HG03280 (cell line): ENCODE results near the gene FXYD3.

Experiments
- ATAC-seq: cut with Tn5 transposase; IDR thresholded peaks from one replicate; pipeline ENCODE4 v1.9.1; 2021; ENCODE audit warnings: mild to moderate bottlenecking, moderate library complexity; ENCODE audit not compliant: unreplicated experiment

FXYD3 gene

GRCh38 chr19:35157431-35157830 is 41.8 kb downstream of the FXYD3 start:
- no peak for ATAC-seq

GRCh38 chr19:35159606-35160005 is 44.0 kb downstream of the FXYD3 start:
- ATAC-seq, result no peak

GRCh38 chr19:35160629-35161433 is 45.2 kb downstream of the FXYD3 start:
- ATAC-seq, result no peak

GRCh38 chr19:35161434-35161743 is 45.8 kb downstream of the FXYD3 start:
- ATAC-seq, result no peak

- ATAC-seq, result no peak
Observed at GRCh38 chr19:35162471-35163326, 47.1 kb downstream of the FXYD3 start.

- ATAC-seq, result no peak
Observed at GRCh38 chr19:35164418-35164817, 48.8 kb downstream of the FXYD3 start.

- ATAC-seq, result no peak
Observed at GRCh38 chr19:35165200-35166058, 49.8 kb downstream of the FXYD3 start.

- ATAC-seq, result no peak
Observed at GRCh38 chr19:35166100-35167063, 50.8 kb downstream of the FXYD3 start.

GRCh38 chr19:35167251-35168119 is 51.9 kb downstream of the FXYD3 start:
- ATAC-seq, result no peak

GRCh38 chr19:35168196-35168595 is 52.6 kb downstream of the FXYD3 start:
- no peak for ATAC-seq

GRCh38 chr19:35169221-35169995 is 53.8 kb downstream of the FXYD3 start:
- no peak for ATAC-seq

GRCh38 chr19:35170359-35171061 is 54.9 kb downstream of the FXYD3 start:
- no peak for ATAC-seq

GRCh38 chr19:35171730-35172129 is 56.1 kb downstream of the FXYD3 start:
- ATAC-seq, result no peak
